ENCODE measurements around the gene SS18. TPM values are rescaled to one million over a fixed set of nuclear protein-coding genes. Genes with fewer than 3 reads are reported as not detected.
"Not testable (repeated sequence)": the region's sequence is repeated elsewhere in the genome, so short reads cannot be mapped to it uniquely, and the experiment has no call there.

SS18 gene
- 88.9 TPM for total RNA-seq (ENCODE audit: unreplicated experiment)
- long read RNA-seq, transcript SS18-201 (10 exons, 1,836 nt): major isoform, 15 of 27 reads
- long read RNA-seq, transcript SS18-203 (11 exons, 3,414 nt): minor isoform, 5 of 27 reads
- long read RNA-seq, partial matches to known transcripts: 1 of 27 reads
- long read RNA-seq, other reads (novel, unspliced or antisense): 5 of 27 reads

GRCh38 chr18:26090130-26091046 is at the start of gene SS18:
Gene SS18 (minus strand): TSS chr18:26090613. CDS start chr18:26090569, 44 bp downstream.
- H3K36me3 Mint-ChIP-seq (ENCODE audit: unreplicated experiment): no peaks in the 10 kb centered on the region
- peaks cover 4% of the 10 kb centered on the region for H3K9me3 Mint-ChIP-seq (ENCODE audit: unreplicated experiment)
- peaks cover 10% of the 10 kb centered on the region for H3K4me1 Mint-ChIP-seq (ENCODE audit: low read depth, unreplicated experiment)
- peaks cover 4% of the 10 kb centered on the region for H3K27me3 Mint-ChIP-seq (ENCODE audit: unreplicated experiment)
- DNase-seq: peak; percentile 91
- no peak for TF ChIP-seq CTCF (IDR thresholded peaks at IDR 0.05; ENCODE audit: partially characterized antibody, unreplicated experiment)
- H3K4me3 Mint-ChIP-seq (ENCODE audit: unreplicated experiment): peak within 1 kb of the TSS; percentile 99
- peak within 1 kb of the TSS; percentile 82 for H3K27ac Mint-ChIP-seq (ENCODE audit: unreplicated experiment)

GRCh38 chr18:26135548-26135947 is 45.1 kb upstream of the SS18 start:
- TF ChIP-seq CTCF (IDR thresholded peaks at IDR 0.05; ENCODE audit: partially characterized antibody, unreplicated experiment): no peak
- H3K4me3 Mint-ChIP-seq (ENCODE audit: unreplicated experiment): no peak overlapping the region
- no peak for DNase-seq
- H3K27ac Mint-ChIP-seq (ENCODE audit: unreplicated experiment): no peak overlapping the region
- no peaks in the 10 kb centered on the region for H3K9me3 Mint-ChIP-seq (ENCODE audit: unreplicated experiment)
- no peaks in the 10 kb centered on the region for H3K4me1 Mint-ChIP-seq (ENCODE audit: low read depth, unreplicated experiment)
- no peaks in the 10 kb centered on the region for H3K27me3 Mint-ChIP-seq (ENCODE audit: unreplicated experiment)
- no peaks in the 10 kb centered on the region for H3K36me3 Mint-ChIP-seq (ENCODE audit: unreplicated experiment)

GRCh38 chr18:26134107-26134506 is 43.7 kb upstream of the SS18 start:
- Mint-ChIP-seq H3K27me3 (ENCODE audit: unreplicated experiment) (no peaks in the 10 kb centered on the region), H3K4me1 (ENCODE audit: low read depth, unreplicated experiment) (no peaks in the 10 kb centered on the region), H3K36me3 (ENCODE audit: unreplicated experiment) (no peaks in the 10 kb centered on the region), H3K27ac (ENCODE audit: unreplicated experiment) (no peak overlapping the region), H3K9me3 (ENCODE audit: unreplicated experiment) (no peaks in the 10 kb centered on the region), H3K4me3 (ENCODE audit: unreplicated experiment) (peak overlapping the region; percentile 17)
- TF ChIP-seq CTCF (IDR thresholded peaks at IDR 0.05; ENCODE audit: partially characterized antibody, unreplicated experiment): no peak
- DNase-seq: no peak

GRCh38 chr18:26133652-26134051 is 43.2 kb upstream of the SS18 start, which contains the start of gene PSMA8:
Gene PSMA8 (plus strand): TSS chr18:26133869. CDS start chr18:26133966, 97 bp downstream.
- no peaks in the 10 kb centered on the region for H3K4me1 Mint-ChIP-seq (ENCODE audit: low read depth, unreplicated experiment)
- no peaks in the 10 kb centered on the region for H3K9me3 Mint-ChIP-seq (ENCODE audit: unreplicated experiment)
- DNase-seq: no peak
- no peaks in the 10 kb centered on the region for H3K27me3 Mint-ChIP-seq (ENCODE audit: unreplicated experiment)
- H3K4me3 Mint-ChIP-seq (ENCODE audit: unreplicated experiment): peak within 1 kb of the TSS; percentile 17
- H3K36me3 Mint-ChIP-seq (ENCODE audit: unreplicated experiment): no peaks in the 10 kb centered on the region
- no peak within 1 kb of the TSS for H3K27ac Mint-ChIP-seq (ENCODE audit: unreplicated experiment)
- no peak for TF ChIP-seq CTCF (IDR thresholded peaks at IDR 0.05; ENCODE audit: partially characterized antibody, unreplicated experiment)

- not testable (repeated sequence) for H3K27me3 Mint-ChIP-seq (ENCODE audit: unreplicated experiment); H3K4me1 Mint-ChIP-seq (ENCODE audit: low read depth, unreplicated experiment); H3K9me3 Mint-ChIP-seq (ENCODE audit: unreplicated experiment); H3K4me3 Mint-ChIP-seq (ENCODE audit: unreplicated experiment); H3K27ac Mint-ChIP-seq (ENCODE audit: unreplicated experiment); DNase-seq; H3K36me3 Mint-ChIP-seq (ENCODE audit: unreplicated experiment)
Observed at GRCh38 chr18:26128192-26128591, 37.8 kb upstream of the SS18 start.
